ENCODE measurements around the gene JOSD1. TPM values are rescaled to one million over a fixed set of nuclear protein-coding genes. Genes with fewer than 3 reads are reported as not detected.

Gene JOSD1
- total and polyA plus RNA-seq, 2 donors (not counting 3 experiments of a cell fraction or from before 2014, with no cell fraction given), result 61.7 to 73.1 TPM

GRCh38 chr22:38689651-38690050 lies 11.1 kb downstream of the JOSD1 start:
- intact Hi-C loops (cut with micrococcal nuclease), result no loop called here
- H3K9me1 ChIP-seq (replicated peaks; ENCODE audit: control insufficient read depth, extremely low read depth, insufficient read depth, low read length), result no peaks in the 10 kb centered on the region
- no peak overlapping the region for H3K27ac ChIP-seq (ENCODE audit: insufficient read depth, low read depth, low read length)
- peaks cover 2% of the 10 kb centered on the region for H4K20me1 ChIP-seq (replicated peaks; ENCODE audit: control insufficient read depth, extremely low read depth, insufficient read depth, low read length)
- CTCF ChIA-PET, result no interaction called here
- dilution Hi-C loops (cut with MboI; ENCODE audit: extremely low pct_ligation_motif_present, low sequenced_read_pairs), result no loop called here
- FAIRE-seq (no peak), DNase-seq (ENCODE audit: low read depth, low spot score) (no peak)
- peaks cover 13% of the 10 kb centered on the region for H3K4me1 ChIP-seq (ENCODE audit: control insufficient read depth, extremely low read depth, insufficient read depth, low read length)
- H3K9me3 ChIP-seq (replicated peaks; ENCODE audit: control insufficient read depth, insufficient read depth, low read length), result no peaks in the 10 kb centered on the region
- H3K4me3 ChIP-seq (replicated peaks in 1 of 3; ENCODE audit: insufficient read depth in 1 of 3, low read depth in 1 of 3, low read length in 3 of 3), result no peak overlapping the region
- H3K9ac ChIP-seq (replicated peaks; ENCODE audit: extremely low read depth, insufficient read depth, low read length), result no peak overlapping the region
- no peak overlapping the region for H3K4me2 ChIP-seq (ENCODE audit: insufficient read depth, low read length)
- H3K79me2 ChIP-seq (ENCODE audit: control insufficient read depth, insufficient read depth, low read length), result peaks cover 37% of the 10 kb centered on the region
- no peaks in the 10 kb centered on the region for H3K27me3 ChIP-seq (ENCODE audit: control insufficient read depth in 2 of 2, insufficient read depth in 2 of 2, low read length in 2 of 2)
- no peak for TF ChIP-seq JUN (IDR thresholded peaks at IDR 0.05; ENCODE audit: borderline replicate concordance, insufficient read depth, insufficient read length, low read depth)
- no peak for TF ChIP-seq POLR2A (IDR thresholded peaks at IDR 0.05; ENCODE audit: low read depth, low read length)
- no peak for TF ChIP-seq CTCF (IDR thresholded peaks at IDR 0.05; ENCODE audit: extremely low read depth in 1 of 2, insufficient read depth in 1 of 2, low read depth in 1 of 2, low read length in 2 of 2)
- no peak for TF ChIP-seq POLR2AphosphoS5 (IDR thresholded peaks at IDR 0.05; ENCODE audit: insufficient read depth, low read depth, low read length)
- TF ChIP-seq MYC (IDR thresholded peaks at IDR 0.05; ENCODE audit: low read depth, low read length), result no peak
- no peak for TF ChIP-seq FOS (IDR thresholded peaks at IDR 0.05; ENCODE audit: borderline replicate concordance, insufficient read depth, low read length)
- no peak for TF ChIP-seq GATA2 (IDR thresholded peaks at IDR 0.05; ENCODE audit: insufficient read depth, insufficient read length, low read depth, low read length)
- no peak for TF ChIP-seq EZH2 (IDR thresholded peaks at IDR 0.05; ENCODE audit: borderline replicate concordance, low read depth, low read length, severe bottlenecking)
- TF ChIP-seq MAX (IDR thresholded peaks at IDR 0.05; ENCODE audit: insufficient read depth, insufficient read length), result no peak
- H3K36me3 ChIP-seq (ENCODE audit: control insufficient read depth in 2 of 2, extremely low read depth in 1 of 2, insufficient read depth in 2 of 2, low read length in 2 of 2), result peaks cover 18 to 40% of the 10 kb centered on the region in 2 experiments
- POLR2A ChIA-PET, result interaction anchor here (0.6 kb wide), 1 partner anchor 735 kb away, joined by 3 read pairs; no protein-coding TSS in a partner anchor
- no peak overlapping the region for H2AFZ ChIP-seq (ENCODE audit: low read depth, low read length)
- BruUV-seq (replicated peaks), result no TSS peak
